Upper lobe of left lung (tissue), 6 donors: Measurements from ENCODE around the gene SPAG16. TPM values are rescaled to one million over a fixed set of nuclear protein-coding genes. Genes with fewer than 3 reads are reported as not detected.

Experiments used
- ATAC-seq, 2 donors: fragments of 200-7000 bp; cut with Tn5 transposase; one replicate each; pipeline ENCODE4 v1.9.1; 2022; ENCODE audit warnings: mild to moderate bottlenecking in 2 of 2, moderate library complexity in 2 of 2; ENCODE audit not compliant: low FRiP score in 2 of 2
- DNase-seq, 2 donors: peaks; one replicate each; pipeline ENCODE4 v3.0.0-alpha.2; 2019 to 2020
- H3K27ac ChIP-seq, 4 donors: fragments of 200-600 bp; sonication (generic); one replicate each; pipeline ENCODE4 v1.5.1; 2016 to 2019
- H3K27me3 ChIP-seq, 4 donors: fragments of 200-600 bp; sonication (generic); one replicate each; pipeline ENCODE4 v1.5.1; 2017 to 2019
- H3K36me3 ChIP-seq, 4 donors: fragments of 200-600 bp; sonication (generic); one replicate each; pipeline ENCODE4 v1.5.1; 2016 to 2019
- H3K4me1 ChIP-seq, 4 donors: fragments of 200-600 bp; sonication (generic); one replicate each; pipeline ENCODE4 v1.5.1; 2018 to 2019
- H3K4me3 ChIP-seq, 4 donors: fragments of 200-600 bp; sonication (generic); one replicate each; pipeline ENCODE4 v1.5.1; 2017 to 2019; ENCODE audit warnings: mild to moderate bottlenecking in 2 of 4, moderate library complexity in 1 of 4
- H3K9me3 ChIP-seq, 4 donors: fragments of 200-600 bp; sonication (generic); one replicate each; pipeline ENCODE4 v1.5.1; 2018 to 2019
- EP300 ChIP-seq, 4 donors: sonication (generic); formaldehyde crosslinking; IDR thresholded peaks; one replicate each; pipeline ENCODE4 v1.5.1; 2017; ENCODE audit warnings: antibody characterized with exemption in 4 of 4, control low read depth in 2 of 4
- POLR2A ChIP-seq, 4 donors: fragments of 450-650 bp; IDR thresholded peaks; one replicate each; pipeline ENCODE4 v1.5.1; 2016 to 2017; ENCODE audit warnings: antibody characterized with exemption in 4 of 4, mild to moderate bottlenecking in 2 of 4
- POLR2AphosphoS5 ChIP-seq, 2 donors: sonication (generic); formaldehyde crosslinking; IDR thresholded peaks; one replicate each; pipeline ENCODE4 v1.5.1; 2017; ENCODE audit warnings: antibody characterized with exemption in 2 of 2
- WGBS, 2 donors: methylation state at CpG; one replicate each; pipeline ENCODE4 v1.1.5; 2017 to 2018; 5-methylcytosine and 5-hydroxymethylcytosine counted together
- total RNA-seq, 6 donors: library from RNA; depleted of rRNA in 4 of 6; stranded (reverse); fragments of >200 nt in 4 of 6; gene quantifications; one replicate each; pipeline versions ENCODE4 v1.1.0 to v1.2.1, GENCODE V29; 2016 to 2021
- TF ChIP-seq, protein P1 (sequence below), 6 experiments: fragments of 450-650 bp in 4 of 6; fragments of 200-600 bp in 2 of 6; sonication (generic) in 2 of 6; IDR thresholded peaks; one replicate each; pipeline ENCODE4 v1.5.1; 2016 to 2019; ENCODE audit warnings: antibody characterized with exemption in 6 of 6
- donor health status: DM: no; HTN: no; CAD: no; lungs with moderate emphysema.
- donor health status: DM: no; HTN: yes; CAD: no; lungs with severe emphysema.

Gene SPAG16
- total RNA-seq, 6 donors from 2014 or later: 9.7 to 65.0 (median 12.9) TPM

DNA sequence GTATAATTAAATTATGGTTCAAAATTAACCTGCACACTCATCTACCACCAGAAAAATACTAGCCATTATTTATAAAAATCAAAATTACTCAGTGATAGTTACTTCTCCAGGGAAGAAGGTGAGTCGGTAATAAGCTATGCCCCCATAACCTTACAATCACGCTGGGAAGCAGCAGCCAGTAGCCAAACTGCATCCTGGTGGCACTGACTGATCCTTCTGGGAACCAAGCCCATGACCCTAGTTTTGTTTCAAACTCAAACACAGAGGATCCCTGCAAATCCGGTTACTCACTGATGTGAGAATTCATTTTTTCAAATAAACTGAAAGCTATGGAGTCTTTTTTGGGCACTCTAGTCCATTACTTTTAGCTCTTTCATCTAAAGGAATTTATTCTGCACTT, 1038.4 kb downstream of the SPAG16 start:
- TF ChIP-seq, protein P1, sequence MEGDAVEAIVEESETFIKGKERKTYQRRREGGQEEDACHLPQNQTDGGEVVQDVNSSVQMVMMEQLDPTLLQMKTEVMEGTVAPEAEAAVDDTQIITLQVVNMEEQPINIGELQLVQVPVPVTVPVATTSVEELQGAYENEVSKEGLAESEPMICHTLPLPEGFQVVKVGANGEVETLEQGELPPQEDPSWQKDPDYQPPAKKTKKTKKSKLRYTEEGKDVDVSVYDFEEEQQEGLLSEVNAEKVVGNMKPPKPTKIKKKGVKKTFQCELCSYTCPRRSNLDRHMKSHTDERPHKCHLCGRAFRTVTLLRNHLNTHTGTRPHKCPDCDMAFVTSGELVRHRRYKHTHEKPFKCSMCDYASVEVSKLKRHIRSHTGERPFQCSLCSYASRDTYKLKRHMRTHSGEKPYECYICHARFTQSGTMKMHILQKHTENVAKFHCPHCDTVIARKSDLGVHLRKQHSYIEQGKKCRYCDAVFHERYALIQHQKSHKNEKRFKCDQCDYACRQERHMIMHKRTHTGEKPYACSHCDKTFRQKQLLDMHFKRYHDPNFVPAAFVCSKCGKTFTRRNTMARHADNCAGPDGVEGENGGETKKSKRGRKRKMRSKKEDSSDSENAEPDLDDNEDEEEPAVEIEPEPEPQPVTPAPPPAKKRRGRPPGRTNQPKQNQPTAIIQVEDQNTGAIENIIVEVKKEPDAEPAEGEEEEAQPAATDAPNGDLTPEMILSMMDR (IDR thresholded peaks at IDR 0.05): no peak
- TF ChIP-seq POLR2AphosphoS5 (IDR thresholded peaks at IDR 0.05) (no peak), POLR2A (IDR thresholded peaks at IDR 0.05) (no peak), EP300 (IDR thresholded peaks at IDR 0.05) (no peak)
- no peak for DNase-seq
- H3K27me3 ChIP-seq: no peaks in the 10 kb centered on the region
- H3K36me3 ChIP-seq: no peaks in the 10 kb centered on the region
- H3K9me3 ChIP-seq: no peaks in the 10 kb centered on the region
- H3K4me3 ChIP-seq: no peak overlapping the region
- no peak overlapping the region for H3K27ac ChIP-seq
- 75 to 78% methylated on average over 3 of the region's 3 CpGs for WGBS, 2 donors
- no peak for ATAC-seq
- H3K4me1 ChIP-seq: no peaks in the 10 kb centered on the region

DNA sequence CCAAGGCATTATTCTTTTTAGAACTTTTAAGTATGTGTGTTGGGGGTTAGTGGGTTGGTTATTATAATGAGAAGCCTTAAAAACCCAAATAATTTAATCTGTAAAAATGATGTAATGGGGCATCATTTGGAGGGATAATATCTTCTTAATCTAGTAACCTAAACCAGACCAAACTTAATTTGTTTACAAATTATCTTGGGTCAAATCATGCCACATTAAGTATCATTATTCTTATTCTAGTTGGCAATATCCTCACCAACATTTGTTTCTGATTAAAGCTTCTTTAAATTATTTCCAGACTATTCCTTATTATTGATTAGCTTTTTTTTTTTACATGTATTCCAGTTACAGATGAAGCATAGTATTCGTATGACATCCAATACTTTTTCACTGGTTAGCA, 1041.1 kb downstream of the SPAG16 start:
- Histone ChIP-seq H3K4me1 (no peaks in the 10 kb centered on the region), H3K36me3 (no peaks in the 10 kb centered on the region), H3K4me3 (no peak overlapping the region), H3K27ac (no peak overlapping the region), H3K27me3 (no peaks in the 10 kb centered on the region), H3K9me3 (no peaks in the 10 kb centered on the region)
- WGBS, 2 donors: 79 to 83% methylated on average over 1 of the region's 1 CpG
- TF ChIP-seq, protein P1 (IDR thresholded peaks at IDR 0.05): no peak
- TF ChIP-seq POLR2A (IDR thresholded peaks at IDR 0.05) (no peak), POLR2AphosphoS5 (IDR thresholded peaks at IDR 0.05) (no peak), EP300 (IDR thresholded peaks at IDR 0.05) (no peak)
- DNase-seq (no peak), ATAC-seq (no peak)

DNA sequence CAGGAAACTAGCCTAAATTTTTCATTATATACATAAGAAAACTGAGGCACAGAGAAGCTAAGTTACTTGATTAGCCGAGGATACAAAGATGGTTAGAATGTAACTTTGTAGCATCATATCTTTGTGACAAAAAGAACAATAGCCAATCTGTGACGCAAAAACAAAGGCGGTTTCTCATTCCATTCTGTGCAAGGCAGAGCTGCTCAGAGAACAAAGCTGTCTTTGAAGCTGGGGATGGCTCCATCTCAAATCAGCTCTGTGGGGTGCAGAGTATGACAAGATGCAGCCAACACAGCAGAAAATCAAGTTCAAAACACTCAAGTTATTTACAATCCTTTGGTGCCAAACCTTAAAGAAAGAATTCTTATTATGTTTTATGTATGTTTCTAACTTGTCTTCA, 1044.7 kb downstream of the SPAG16 start:
- no peak overlapping the region for H3K27ac ChIP-seq
- no peak for ATAC-seq
- H3K4me1 ChIP-seq: no peaks in the 10 kb centered on the region
- H3K36me3 ChIP-seq: no peaks in the 10 kb centered on the region
- H3K4me3 ChIP-seq: no peak overlapping the region
- H3K9me3 ChIP-seq: no peaks in the 10 kb centered on the region
- WGBS, 2 donors: 62 to 66% methylated on average over 3 of the region's 3 CpGs
- no peak for DNase-seq
- TF ChIP-seq POLR2AphosphoS5 (IDR thresholded peaks at IDR 0.05) (no peak), EP300 (IDR thresholded peaks at IDR 0.05) (no peak), POLR2A (IDR thresholded peaks at IDR 0.05) (no peak)
- TF ChIP-seq, protein P1 (IDR thresholded peaks at IDR 0.05): no peak
- H3K27me3 ChIP-seq: no peaks in the 10 kb centered on the region

DNA sequence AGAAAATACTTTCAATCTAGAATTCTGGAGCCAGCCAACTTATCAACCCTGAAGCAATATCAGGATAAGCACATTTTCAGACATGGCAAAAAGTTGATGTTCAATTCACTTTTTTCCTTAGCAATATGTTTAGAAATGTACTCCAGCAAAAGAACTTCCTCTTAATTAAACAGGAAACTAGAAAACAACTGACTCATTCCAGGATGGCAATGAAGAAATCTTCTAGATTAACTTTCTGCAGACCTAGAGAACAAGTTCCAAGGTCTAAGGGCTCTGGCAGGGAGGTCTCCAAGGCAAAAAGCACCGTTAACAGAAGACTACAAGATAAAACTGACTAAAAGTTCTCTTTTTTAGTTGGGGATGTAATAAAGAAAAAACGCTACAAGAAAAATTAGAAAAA, 1057.4 kb downstream of the SPAG16 start:
- no peaks in the 10 kb centered on the region for H3K27me3 ChIP-seq
- H3K36me3 ChIP-seq: no peaks in the 10 kb centered on the region
- WGBS, 2 donors: 23 to 55% methylated on average over 2 of the region's 2 CpGs
- no peaks in the 10 kb centered on the region for H3K4me1 ChIP-seq
- no peak overlapping the region for H3K27ac ChIP-seq
- H3K9me3 ChIP-seq: no peaks in the 10 kb centered on the region
- TF ChIP-seq, protein P1 (IDR thresholded peaks at IDR 0.05): no peak
- TF ChIP-seq POLR2A (IDR thresholded peaks at IDR 0.05) (no peak), EP300 (IDR thresholded peaks at IDR 0.05) (no peak), POLR2AphosphoS5 (IDR thresholded peaks at IDR 0.05) (no peak)
- DNase-seq (no peak), ATAC-seq (no peak)
- no peak overlapping the region for H3K4me3 ChIP-seq

DNA sequence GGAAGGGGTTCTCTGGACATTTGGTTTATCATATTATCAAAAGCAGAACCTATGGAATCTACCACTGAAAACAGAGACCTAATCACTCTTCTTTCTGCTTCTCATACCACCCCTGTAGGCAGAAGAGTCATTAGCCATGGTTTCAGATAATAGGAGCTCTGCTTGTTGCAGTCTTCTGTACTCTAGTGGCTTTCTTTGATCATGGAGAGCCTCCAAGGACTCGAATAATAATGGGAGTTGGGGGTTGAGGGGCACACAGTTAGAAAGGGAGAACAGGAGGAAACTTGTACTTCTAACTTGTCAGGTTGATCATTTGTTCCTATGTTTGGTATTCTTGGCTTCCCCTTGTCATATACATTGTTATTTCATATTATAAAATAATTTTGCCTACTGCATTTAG, 1074.2 kb downstream of the SPAG16 start:
- H3K27me3 ChIP-seq: no peaks in the 10 kb centered on the region
- H3K4me1 ChIP-seq: no peaks in the 10 kb centered on the region
- no peak for TF ChIP-seq POLR2AphosphoS5 (IDR thresholded peaks at IDR 0.05)
- no peak for TF ChIP-seq EP300 (IDR thresholded peaks at IDR 0.05)
- TF ChIP-seq, protein P1 (IDR thresholded peaks at IDR 0.05): no peak
- TF ChIP-seq POLR2A (IDR thresholded peaks at IDR 0.05): no peak
- no peak overlapping the region for H3K4me3 ChIP-seq
- 39 to 57% methylated on average over 1 of the region's 1 CpG for WGBS, 2 donors
- ATAC-seq: no peak
- DNase-seq: no peak
- H3K9me3 ChIP-seq: no peaks in the 10 kb centered on the region
- no peaks in the 10 kb centered on the region for H3K36me3 ChIP-seq
- no peak overlapping the region for H3K27ac ChIP-seq
